Stimulated activated naive CD8-positive, alpha-beta T cell treated with anti-CD3 and anti-CD28 coated beads, Interleukin-15, Interleukin-2, amounts not matched to agents 100 ng/mL and 50 ng/mL, for 24 hours (primary cell): ENCODE results near the gene ADRA1B.
A peak's percentile ranks its signal among the peaks of the same experiment; 100 is the strongest.

Experiments used
- H3K27ac Mint-ChIP-seq: one replicate; pipeline ENCODE4 v1.8.0; 2021; ENCODE audit warnings: mild to moderate bottlenecking, mixed read lengths
- H3K27me3 Mint-ChIP-seq: one replicate; pipeline ENCODE4 v1.8.0; 2021; ENCODE audit warnings: mixed read lengths
- H3K36me3 Mint-ChIP-seq: one replicate; pipeline ENCODE4 v1.8.0; 2021; ENCODE audit warnings: low read depth, mixed read lengths
- H3K4me1 Mint-ChIP-seq: one replicate; pipeline ENCODE4 v1.8.0; 2021; ENCODE audit warnings: low read depth, mixed read lengths
- H3K4me3 Mint-ChIP-seq: one replicate; pipeline ENCODE4 v1.8.0; 2021; ENCODE audit warnings: mild to moderate bottlenecking, mixed read lengths
- H3K9me3 Mint-ChIP-seq: one replicate; pipeline ENCODE4 v1.8.0; 2021; ENCODE audit warnings: mixed read lengths

Gene ADRA1B

DNA sequence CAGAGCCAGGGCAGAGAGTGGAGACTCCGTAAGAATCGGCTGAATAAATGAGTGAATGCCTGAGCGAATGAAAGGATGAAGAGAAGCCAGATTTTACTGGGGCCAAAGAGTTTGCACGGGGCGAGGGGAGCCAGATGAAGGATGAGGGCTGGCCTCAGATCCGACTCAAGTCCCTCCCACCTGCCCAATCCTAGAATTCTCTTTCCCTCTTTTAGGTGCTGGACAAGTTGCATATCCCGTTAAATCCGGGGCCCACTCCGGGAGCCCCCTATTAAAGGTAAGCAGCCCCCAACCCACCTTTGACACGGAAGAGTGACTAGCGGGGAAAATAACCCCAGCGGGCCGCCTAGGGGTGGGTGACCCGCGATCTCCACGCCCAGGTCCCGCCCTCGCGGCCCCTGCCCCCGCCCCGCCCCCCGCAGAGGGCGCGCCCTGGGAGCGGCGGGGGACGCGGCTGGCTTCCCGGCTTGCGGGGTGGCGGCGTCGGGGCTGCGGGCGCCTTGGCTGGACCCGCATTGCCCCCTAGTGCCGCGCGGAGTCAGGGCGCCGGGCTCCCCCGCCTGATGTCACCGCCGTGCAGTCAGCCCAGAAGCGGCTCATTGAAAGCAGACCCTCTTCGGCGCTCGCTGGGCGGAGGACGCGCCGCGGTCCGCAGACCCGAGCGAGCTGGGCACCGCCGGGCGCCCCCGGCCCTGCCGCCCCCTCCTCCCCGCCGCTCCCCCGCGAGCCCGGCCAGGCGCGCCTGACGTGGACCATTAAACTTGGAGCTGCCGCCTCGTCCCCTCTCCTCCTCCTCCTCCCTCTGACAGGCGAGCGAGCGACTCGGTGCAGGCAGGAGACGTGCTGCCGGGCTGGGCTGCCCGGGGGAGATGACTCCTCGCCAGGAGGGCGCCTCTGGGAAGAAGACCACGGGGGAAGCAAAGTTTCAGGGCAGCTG is at the start of gene ADRA1B:
Gene ADRA1B (plus strand): TSS at position 579 of the 937 bp plus-strand sequence. CDS start 424 bp downstream, outside the sequence.
- Mint-ChIP-seq H3K4me1 (peaks cover 11% of the 10 kb centered on the region), H3K27ac (no peak within 1 kb of the TSS), H3K36me3 (no peaks in the 10 kb centered on the region), H3K27me3 (peaks cover 61% of the 10 kb centered on the region), H3K9me3 (no peaks in the 10 kb centered on the region), H3K4me3 (peak within 1 kb of the TSS; percentile 57)

DNA sequence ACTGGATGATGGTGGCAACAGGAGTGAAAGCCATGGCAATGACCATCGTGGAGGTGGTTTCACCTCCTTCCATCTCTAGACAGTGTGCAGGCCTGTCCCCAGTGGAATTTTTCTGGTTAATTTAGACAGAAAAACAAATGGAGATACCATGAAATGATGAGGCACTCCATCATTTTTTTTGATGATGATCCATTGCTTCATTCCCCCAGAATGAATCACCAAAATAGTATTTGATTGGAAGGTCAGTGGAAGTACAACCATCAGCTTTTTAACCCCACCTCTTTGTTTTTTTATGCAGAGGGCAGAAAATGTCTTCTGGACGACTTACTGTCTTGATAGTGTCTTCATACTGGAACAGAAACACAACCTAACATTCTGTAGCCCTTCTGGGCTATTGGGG is 42.6 kb upstream of the ADRA1B start:
- H3K9me3 Mint-ChIP-seq, result no peaks in the 10 kb centered on the region
- H3K27ac Mint-ChIP-seq, result no peak overlapping the region
- H3K36me3 Mint-ChIP-seq, result no peaks in the 10 kb centered on the region
- peaks cover 5% of the 10 kb centered on the region for H3K4me1 Mint-ChIP-seq
- H3K27me3 Mint-ChIP-seq, result peaks cover 41% of the 10 kb centered on the region
- no peak overlapping the region for H3K4me3 Mint-ChIP-seq

DNA sequence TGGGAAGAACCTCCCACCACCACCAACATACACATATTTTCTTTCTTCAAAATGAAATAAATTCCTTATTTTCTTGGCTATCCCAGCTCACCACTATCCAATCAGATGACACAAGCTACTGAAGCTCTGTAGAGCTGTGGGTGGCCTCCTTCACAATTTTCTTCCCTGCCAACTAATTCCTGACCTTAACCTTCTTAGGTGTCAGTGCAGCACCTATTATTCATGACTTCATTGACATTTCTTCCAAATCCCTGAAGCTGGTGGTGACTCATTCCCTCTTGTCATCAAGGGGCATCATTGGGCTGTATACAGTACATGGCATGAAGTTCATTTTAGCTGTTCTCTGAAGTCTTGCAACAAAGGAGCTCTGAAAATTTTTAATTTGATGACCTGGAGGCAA is 42.0 kb upstream of the ADRA1B start:
- H3K9me3 Mint-ChIP-seq, result no peaks in the 10 kb centered on the region
- H3K4me1 Mint-ChIP-seq, result peaks cover 5% of the 10 kb centered on the region
- H3K27me3 Mint-ChIP-seq, result peaks cover 38% of the 10 kb centered on the region
- no peak overlapping the region for H3K27ac Mint-ChIP-seq
- H3K36me3 Mint-ChIP-seq, result no peaks in the 10 kb centered on the region
- no peak overlapping the region for H3K4me3 Mint-ChIP-seq

DNA sequence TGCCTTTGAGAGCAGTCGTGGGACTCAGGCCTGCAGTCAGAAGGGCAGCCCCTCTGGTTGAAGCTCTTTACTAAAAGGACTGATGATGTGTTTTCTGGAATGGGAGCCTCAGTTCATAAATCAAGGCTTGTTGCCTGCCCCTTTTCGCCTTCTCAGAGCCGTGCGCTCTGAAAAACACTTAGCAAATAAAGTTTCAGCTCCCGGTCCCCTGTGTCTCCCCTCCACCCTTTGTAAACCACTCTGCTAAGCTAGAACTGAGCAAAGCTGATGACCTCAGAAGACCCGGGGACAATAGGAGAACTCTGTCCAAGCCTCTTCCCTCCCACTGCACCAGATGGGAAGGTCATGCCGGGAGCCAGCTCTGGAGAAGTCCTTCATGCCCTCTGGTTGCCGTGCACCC is 39.3 kb upstream of the ADRA1B start:
- Mint-ChIP-seq H3K4me1 (peaks cover 5% of the 10 kb centered on the region), H3K9me3 (no peaks in the 10 kb centered on the region), H3K4me3 (no peak overlapping the region), H3K27me3 (peaks cover 33% of the 10 kb centered on the region), H3K36me3 (no peaks in the 10 kb centered on the region), H3K27ac (no peak overlapping the region)

DNA sequence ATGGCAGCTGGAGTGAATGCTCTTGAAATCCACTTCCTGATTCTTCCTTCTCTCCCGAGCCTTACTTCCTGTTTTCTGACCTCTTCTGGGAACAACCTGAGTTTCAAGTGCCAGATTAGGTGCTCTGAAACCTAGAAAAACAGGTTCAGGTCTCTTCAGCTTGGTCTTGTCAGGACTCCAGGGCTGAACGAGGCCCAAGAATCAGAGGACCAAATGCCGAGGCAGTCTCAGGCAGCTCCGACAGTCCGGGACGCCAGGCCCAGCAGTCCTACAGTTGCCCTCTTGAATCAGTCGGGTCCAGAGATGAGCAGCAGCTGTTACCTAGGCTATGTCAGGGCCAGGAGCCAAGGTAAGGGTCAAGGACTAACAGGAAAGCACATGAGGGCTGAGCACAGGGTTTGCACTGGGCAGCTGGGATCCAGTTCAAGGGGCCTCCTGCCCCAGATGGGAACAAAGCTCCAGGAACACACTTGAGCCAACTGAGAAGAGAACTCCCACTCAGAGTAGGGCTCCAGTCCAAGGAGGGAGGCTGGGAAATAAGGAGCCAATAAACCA is 38.3 kb upstream of the ADRA1B start:
- Mint-ChIP-seq H3K4me1 (peaks cover 5% of the 10 kb centered on the region), H3K4me3 (no peak overlapping the region), H3K9me3 (no peaks in the 10 kb centered on the region), H3K36me3 (no peaks in the 10 kb centered on the region), H3K27ac (no peak overlapping the region), H3K27me3 (peaks cover 37% of the 10 kb centered on the region)

DNA sequence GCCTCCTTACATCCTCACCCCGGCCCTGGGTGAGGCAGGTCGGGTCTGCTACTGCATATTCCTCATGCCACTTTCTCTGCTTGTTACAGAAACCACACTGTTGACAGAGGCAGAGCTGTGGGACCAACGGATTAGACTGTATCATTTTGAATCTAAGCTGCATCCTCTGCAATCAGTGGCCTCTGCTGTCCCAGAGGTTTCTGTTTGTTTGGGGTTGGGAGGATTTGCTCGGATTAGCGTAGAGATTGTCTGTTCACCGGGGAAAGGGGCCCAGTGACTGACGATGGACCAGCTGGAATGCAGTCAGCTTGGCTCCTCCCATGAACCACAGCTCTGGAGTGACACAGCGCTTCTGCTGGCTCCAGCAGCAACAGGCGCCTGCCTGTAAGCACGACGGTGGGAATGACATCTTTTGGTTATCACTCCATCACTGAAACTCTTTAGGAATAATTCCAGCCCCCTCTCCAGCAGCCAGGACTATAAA is 37.3 kb upstream of the ADRA1B start:
- no peak overlapping the region for H3K27ac Mint-ChIP-seq
- peaks cover 36% of the 10 kb centered on the region for H3K27me3 Mint-ChIP-seq
- no peaks in the 10 kb centered on the region for H3K36me3 Mint-ChIP-seq
- H3K4me1 Mint-ChIP-seq, result peaks cover 5% of the 10 kb centered on the region
- no peak overlapping the region for H3K4me3 Mint-ChIP-seq
- no peaks in the 10 kb centered on the region for H3K9me3 Mint-ChIP-seq

DNA sequence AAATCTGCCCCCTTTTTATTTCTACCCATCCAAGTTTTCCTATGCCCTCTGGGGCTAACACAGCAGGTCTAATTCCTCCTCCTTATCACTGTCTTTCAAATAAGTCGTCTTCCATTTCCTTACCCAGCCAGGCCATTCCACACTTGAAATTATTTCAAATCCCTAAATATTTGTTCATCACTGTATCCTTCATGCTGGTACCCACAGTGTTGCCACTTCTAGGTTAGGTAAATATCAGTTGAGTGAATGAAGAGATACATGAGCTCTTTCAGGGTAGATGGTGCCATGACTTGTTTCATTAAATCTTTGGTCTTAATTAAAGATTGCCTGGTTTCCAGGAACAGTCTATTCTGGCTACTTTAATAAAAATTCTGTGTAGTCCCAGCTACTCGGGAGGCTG is 35.6 kb upstream of the ADRA1B start:
- H3K36me3 Mint-ChIP-seq, result no peaks in the 10 kb centered on the region
- H3K27ac Mint-ChIP-seq, result no peak overlapping the region
- H3K4me1 Mint-ChIP-seq, result no peaks in the 10 kb centered on the region
- peaks cover 36% of the 10 kb centered on the region for H3K27me3 Mint-ChIP-seq
- no peaks in the 10 kb centered on the region for H3K9me3 Mint-ChIP-seq
- H3K4me3 Mint-ChIP-seq, result no peak overlapping the region

DNA sequence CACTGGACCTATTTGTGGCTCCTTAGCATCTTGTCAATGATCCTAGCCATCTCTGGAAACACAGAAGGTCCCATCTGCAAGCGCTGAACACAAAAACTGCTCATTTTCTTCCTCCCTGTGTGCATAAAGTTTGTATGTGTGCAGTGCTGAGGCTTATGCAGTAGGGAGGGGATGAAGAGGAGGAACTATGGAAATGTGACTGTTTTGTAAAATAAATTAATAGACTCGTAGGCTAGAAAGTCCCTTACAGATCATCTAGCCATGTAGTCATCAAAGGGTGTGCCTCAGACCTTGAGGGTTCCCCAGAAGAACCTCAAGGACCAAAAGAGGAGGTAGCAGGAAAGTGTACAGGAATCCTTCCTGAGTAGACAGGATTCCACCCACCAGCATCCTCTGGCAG is 34.3 kb upstream of the ADRA1B start:
- no peaks in the 10 kb centered on the region for H3K4me1 Mint-ChIP-seq
- no peaks in the 10 kb centered on the region for H3K36me3 Mint-ChIP-seq
- H3K4me3 Mint-ChIP-seq, result no peak overlapping the region
- H3K27me3 Mint-ChIP-seq, result peaks cover 36% of the 10 kb centered on the region
- H3K9me3 Mint-ChIP-seq, result no peaks in the 10 kb centered on the region
- no peak overlapping the region for H3K27ac Mint-ChIP-seq

DNA sequence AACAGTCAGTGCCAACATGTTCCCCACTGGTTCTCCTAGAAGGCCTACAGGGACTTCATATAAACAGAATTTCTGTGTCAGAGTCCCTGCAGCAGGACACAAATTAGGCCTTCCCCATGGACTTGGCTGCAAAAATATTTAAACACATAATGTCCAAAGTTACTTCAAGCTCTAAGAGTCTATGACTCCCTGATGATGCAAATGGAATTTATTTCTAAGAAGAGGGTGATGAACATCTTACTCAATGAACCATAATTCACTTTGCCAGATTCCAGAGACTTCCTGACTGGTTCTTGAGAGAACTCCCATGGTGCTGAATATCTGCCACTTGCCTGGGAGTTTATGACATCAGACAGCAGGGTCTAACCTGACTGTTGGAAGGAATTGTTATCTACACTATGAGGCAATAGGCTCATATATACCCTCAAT is 32.7 kb upstream of the ADRA1B start:
- Mint-ChIP-seq H3K27me3 (peaks cover 31% of the 10 kb centered on the region), H3K4me3 (no peak overlapping the region), H3K9me3 (no peaks in the 10 kb centered on the region), H3K4me1 (no peaks in the 10 kb centered on the region), H3K36me3 (no peaks in the 10 kb centered on the region), H3K27ac (no peak overlapping the region)

DNA sequence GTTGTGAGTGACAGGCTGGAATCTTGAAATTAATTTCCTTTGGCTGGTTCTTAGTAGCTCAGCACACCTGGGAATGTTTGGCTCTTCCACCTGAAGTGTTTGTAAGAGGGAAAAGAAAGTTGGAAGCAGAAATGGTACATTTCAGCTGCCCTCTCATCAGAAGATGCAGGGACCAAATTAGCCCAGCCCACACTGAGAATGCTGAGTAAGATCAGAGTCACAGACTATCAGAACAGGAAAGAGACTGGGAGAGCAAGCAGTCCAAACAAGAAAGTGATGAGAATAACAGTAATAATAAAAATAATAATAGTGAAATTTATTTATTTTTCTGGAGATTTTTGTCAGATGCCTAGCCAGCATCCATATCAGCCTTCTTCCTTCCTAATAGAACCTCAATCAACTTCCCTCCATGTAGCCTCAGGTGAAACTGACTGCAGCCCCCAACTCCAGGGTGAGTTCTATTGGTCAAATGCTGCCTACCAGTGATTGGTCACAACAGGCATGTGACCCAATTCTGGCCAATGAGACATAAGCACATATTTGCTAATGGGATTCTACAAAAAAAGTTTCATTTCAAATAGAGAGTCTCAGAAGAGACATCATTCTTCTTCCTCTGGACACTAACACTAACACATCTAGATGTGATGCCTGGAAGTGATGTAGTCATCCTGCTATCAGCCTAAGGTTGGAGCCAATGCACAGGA is 31.2 kb upstream of the ADRA1B start:
- H3K36me3 Mint-ChIP-seq, result no peaks in the 10 kb centered on the region
- peaks cover 28% of the 10 kb centered on the region for H3K27me3 Mint-ChIP-seq
- H3K9me3 Mint-ChIP-seq, result no peaks in the 10 kb centered on the region
- no peak overlapping the region for H3K4me3 Mint-ChIP-seq
- H3K27ac Mint-ChIP-seq, result no peak overlapping the region
- H3K4me1 Mint-ChIP-seq, result no peaks in the 10 kb centered on the region

DNA sequence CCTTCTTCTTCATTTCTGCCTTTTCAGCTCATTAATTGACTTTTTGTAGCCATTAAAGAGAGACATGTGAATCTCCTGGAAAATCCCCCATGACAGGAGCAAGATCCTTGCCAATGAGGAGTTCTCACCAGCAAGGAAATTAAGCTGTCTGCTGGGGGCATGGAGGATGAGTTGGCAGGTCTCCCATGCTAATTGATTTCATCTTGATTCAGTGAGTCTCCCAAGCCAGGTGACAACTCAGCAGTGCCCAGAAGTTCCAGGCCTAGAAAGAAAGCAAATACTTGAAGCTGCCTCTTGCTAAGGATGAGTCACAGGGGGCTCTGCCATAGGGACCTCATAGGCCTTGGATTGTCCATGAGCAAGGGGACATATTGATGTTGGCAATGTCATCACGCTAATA is 30.0 kb upstream of the ADRA1B start:
- peaks cover 18% of the 10 kb centered on the region for H3K27me3 Mint-ChIP-seq
- no peak overlapping the region for H3K4me3 Mint-ChIP-seq
- H3K27ac Mint-ChIP-seq, result no peak overlapping the region
- no peaks in the 10 kb centered on the region for H3K36me3 Mint-ChIP-seq
- no peaks in the 10 kb centered on the region for H3K4me1 Mint-ChIP-seq
- no peaks in the 10 kb centered on the region for H3K9me3 Mint-ChIP-seq

DNA sequence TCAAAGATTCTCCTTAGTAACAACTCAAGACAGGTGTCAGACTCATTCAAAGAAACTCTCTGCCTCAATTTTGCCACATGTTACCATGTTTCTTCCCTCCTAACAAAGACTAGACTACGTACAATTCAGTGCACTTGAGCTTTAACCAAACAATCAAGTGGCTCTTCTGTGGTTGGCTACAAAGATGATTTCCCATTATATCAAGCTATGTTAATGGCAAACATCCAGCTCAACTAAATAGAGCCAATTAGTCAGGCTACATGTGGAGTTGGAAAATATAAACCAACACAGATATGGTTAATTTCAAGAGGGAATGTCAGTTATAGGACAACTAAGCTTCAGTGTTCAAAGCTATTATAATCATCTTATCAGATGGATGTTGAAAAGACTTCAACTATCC is 29.2 kb upstream of the ADRA1B start:
- Mint-ChIP-seq H3K9me3 (no peaks in the 10 kb centered on the region), H3K4me1 (no peaks in the 10 kb centered on the region), H3K27ac (no peak overlapping the region), H3K4me3 (no peak overlapping the region), H3K27me3 (peaks cover 16% of the 10 kb centered on the region), H3K36me3 (no peaks in the 10 kb centered on the region)

DNA sequence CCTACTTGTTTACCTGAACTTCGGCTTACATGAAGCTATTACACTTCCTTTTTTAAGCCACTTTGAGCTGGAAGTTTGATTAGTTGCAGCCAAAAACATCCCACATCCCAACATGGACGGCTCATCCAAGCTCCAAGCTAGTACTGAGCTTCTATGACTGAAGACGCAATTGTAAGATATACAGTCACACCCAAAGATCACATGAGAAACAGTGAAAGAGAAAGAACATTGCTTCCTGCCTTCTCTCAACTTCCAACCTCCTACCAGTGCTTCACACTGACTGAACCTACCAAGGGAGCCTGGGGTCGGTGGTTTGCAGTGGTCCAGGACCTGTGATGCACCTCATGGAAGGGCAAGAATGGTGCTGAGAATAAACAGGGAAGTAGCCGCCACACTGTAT is 27.4 kb upstream of the ADRA1B start:
- Mint-ChIP-seq H3K36me3 (no peaks in the 10 kb centered on the region), H3K4me1 (no peaks in the 10 kb centered on the region), H3K4me3 (no peak overlapping the region), H3K27me3 (peaks cover 6% of the 10 kb centered on the region), H3K9me3 (no peaks in the 10 kb centered on the region), H3K27ac (no peak overlapping the region)

DNA sequence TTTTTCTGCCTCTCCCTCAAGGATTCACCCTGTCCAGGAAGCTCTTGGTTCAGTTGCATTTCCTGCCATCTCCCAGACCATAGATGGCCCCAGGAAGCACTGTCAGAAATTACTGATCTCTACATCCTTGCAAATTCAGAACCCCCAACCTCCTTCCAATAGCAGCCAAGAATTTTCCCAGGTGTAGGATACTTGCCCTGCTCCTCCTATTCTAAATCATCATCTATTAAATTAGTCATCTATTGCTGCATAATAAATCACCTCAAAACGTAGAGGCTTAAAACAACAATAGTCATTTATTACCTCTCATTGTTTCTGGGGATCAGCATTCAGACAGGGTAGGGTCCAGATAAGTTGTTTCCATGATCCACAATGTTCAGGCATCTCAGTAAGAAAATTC is 26.1 kb upstream of the ADRA1B start:
- H3K4me3 Mint-ChIP-seq, result no peak overlapping the region
- no peaks in the 10 kb centered on the region for H3K9me3 Mint-ChIP-seq
- no peaks in the 10 kb centered on the region for H3K36me3 Mint-ChIP-seq
- no peak overlapping the region for H3K27ac Mint-ChIP-seq
- no peaks in the 10 kb centered on the region for H3K4me1 Mint-ChIP-seq
- H3K27me3 Mint-ChIP-seq, result peaks cover 12% of the 10 kb centered on the region

DNA sequence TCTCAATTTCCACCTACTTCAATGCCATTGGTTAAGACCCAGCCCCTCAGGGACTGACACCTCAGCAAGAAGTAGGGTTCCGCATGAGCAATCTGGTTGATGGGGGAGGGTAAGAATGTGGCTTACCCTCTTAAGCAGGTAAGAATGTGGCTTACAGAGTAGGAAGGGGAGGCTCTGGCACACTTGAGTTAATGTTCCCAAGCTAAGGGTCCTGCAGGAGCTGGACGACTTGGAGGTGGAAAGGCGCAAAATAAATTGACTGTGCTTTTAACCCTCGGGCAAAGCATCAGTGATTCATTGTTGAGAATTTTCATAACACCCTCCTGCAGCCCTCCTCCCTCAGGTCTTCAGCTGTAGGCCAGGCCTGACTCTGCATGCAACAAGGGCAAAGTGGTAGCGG is 24.9 kb upstream of the ADRA1B start:
- Mint-ChIP-seq H3K4me1 (no peaks in the 10 kb centered on the region), H3K4me3 (no peak overlapping the region)

More for the DNA sequence above, 24.9 kb upstream of the ADRA1B start:
- no peaks in the 10 kb centered on the region for H3K36me3 Mint-ChIP-seq
- no peak overlapping the region for H3K27ac Mint-ChIP-seq
- H3K9me3 Mint-ChIP-seq, result no peaks in the 10 kb centered on the region
- H3K27me3 Mint-ChIP-seq, result peaks cover 21% of the 10 kb centered on the region
